DND-41 (cell line): ENCODE measurements around the gene DNAAF5.

ENCODE experiments used
- ATAC-seq: fragments of 200-7000 bp; cut with Tn5 transposase; 3 replicates; pipeline ENCODE4 v1.9.1; 2021; ENCODE audit warnings: low read depth; ENCODE audit not compliant: insufficient read depth
- DNase-seq: peaks from one replicate; pipeline ENCODE4 v3.0.0-alpha.2; 2020
- H2AFZ ChIP-seq: 2 replicates; pipeline ENCODE4 v1.6.0; 2012; ENCODE audit warnings: low read depth, low read length
- H3K27ac ChIP-seq: 2 replicates; pipeline ENCODE4 v1.5.1; 2012; ENCODE audit warnings: low read length, inconsistent platforms
- H3K27me3 ChIP-seq: fragments of 200-600 bp; sonication (generic); 2 replicates; pipeline ENCODE4 v1.6.0; 2012; ENCODE audit warnings: low read length, mild to moderate bottlenecking, inconsistent platforms; ENCODE audit not compliant: insufficient read depth, poor library complexity
- H3K36me3 ChIP-seq: 2 replicates; pipeline ENCODE4 v1.5.1; 2012; ENCODE audit warnings: low read length, inconsistent platforms; ENCODE audit not compliant: insufficient read depth
- H3K4me1 ChIP-seq: 2 replicates; pipeline ENCODE4 v1.5.1; 2012; ENCODE audit warnings: mild to moderate bottlenecking, low read length; ENCODE audit not compliant: insufficient read depth
- H3K4me2 ChIP-seq: 2 replicates; pipeline ENCODE4 v1.6.0; 2012; ENCODE audit warnings: mild to moderate bottlenecking, moderate library complexity, low read length, inconsistent platforms; ENCODE audit not compliant: insufficient read depth
- H3K4me3 ChIP-seq, 2 experiments: fragments of 200-600 bp in 1 of 2; shearing (Covaris generic) in 1 of 2; 2 replicates each; pipeline ENCODE4 v1.5.1; 2012 to 2016; ENCODE audit warnings: inconsistent platforms in 2 of 2, low read length in 2 of 2, mild to moderate bottlenecking in 2 of 2, low read depth in 1 of 2, moderate library complexity in 1 of 2
- H3K79me2 ChIP-seq: 2 replicates; pipeline ENCODE4 v1.6.0; 2012; ENCODE audit warnings: low read length, inconsistent platforms; ENCODE audit not compliant: insufficient read depth
- H3K9ac ChIP-seq: 2 replicates; pipeline ENCODE4 v1.6.0; 2012; ENCODE audit warnings: low read depth, mild to moderate bottlenecking, inconsistent platforms, low read length, moderate library complexity
- H3K9me3 ChIP-seq: 2 replicates; pipeline ENCODE4 v1.5.1; 2012; ENCODE audit warnings: low read length, moderate library complexity, mild to moderate bottlenecking, inconsistent platforms; ENCODE audit not compliant: insufficient read depth, severe bottlenecking
- H4K20me1 ChIP-seq: 2 replicates; pipeline ENCODE4 v1.6.0; 2012; ENCODE audit warnings: low read length; ENCODE audit not compliant: insufficient read depth
- CTCF ChIP-seq: IDR thresholded peaks from 2 replicates; pipeline ENCODE4 v1.5.1; 2012; ENCODE audit warnings: borderline replicate concordance, low read length, moderate library complexity, mild to moderate bottlenecking; ENCODE audit not compliant: poor library complexity, severe bottlenecking; ENCODE audit errors: extremely low read depth
- EZH2 ChIP-seq: IDR thresholded peaks from 3 replicates; pipeline ENCODE4 v1.6.1; 2012; ENCODE audit warnings: borderline replicate concordance, low read depth, mild to moderate bottlenecking, moderate library complexity, low read length, inconsistent platforms; ENCODE audit not compliant: severe bottlenecking

DNAAF5 gene

GRCh38 chr7:781936-782529 is 55.5 kb downstream of the DNAAF5 start:
- Histone ChIP-seq H3K9ac (no peak overlapping the region), H3K9me3 (no peaks in the 10 kb centered on the region), H3K36me3 (peaks cover 86% of the 10 kb centered on the region), H2AFZ (no peak overlapping the region), H3K27ac (no peak overlapping the region), H4K20me1 (peaks cover 9% of the 10 kb centered on the region; the same call in 1 of the 2 replicates), H3K79me2 (no peaks in the 10 kb centered on the region), H3K4me3 (no peak overlapping the region), H3K4me1 (no peaks in the 10 kb centered on the region), H3K27me3 (no peaks in the 10 kb centered on the region), H3K4me2 (no peak overlapping the region)
- ATAC-seq (no peak), DNase-seq (no peak)
- TF ChIP-seq CTCF: no peak
- no peak for TF ChIP-seq EZH2

- TF ChIP-seq EZH2 (no peak), CTCF (no peak)
- Histone ChIP-seq H3K27me3 (no peaks in the 10 kb centered on the region), H3K4me3 (no peak overlapping the region), H3K4me2 (no peak overlapping the region), H3K4me1 (no peaks in the 10 kb centered on the region), H3K27ac (no peak overlapping the region), H3K9me3 (no peaks in the 10 kb centered on the region), H4K20me1 (peaks cover 9% of the 10 kb centered on the region; the same call in 1 of the 2 replicates), H3K79me2 (no peaks in the 10 kb centered on the region), H3K9ac (no peak overlapping the region), H2AFZ (no peak overlapping the region), H3K36me3 (peaks cover 83% of the 10 kb centered on the region)
- DNase-seq (no peak), ATAC-seq (no peak)
Observed at GRCh38 chr7:782718-783449, 56.4 kb downstream of the DNAAF5 start.

- Histone ChIP-seq H3K36me3 (peaks cover 77% of the 10 kb centered on the region), H3K9ac (no peak overlapping the region), H3K9me3 (no peaks in the 10 kb centered on the region), H3K4me2 (no peak overlapping the region), H3K4me3 (no peak overlapping the region), H4K20me1 (peaks cover 9% of the 10 kb centered on the region; the same call in 1 of the 2 replicates), H3K27ac (no peak overlapping the region), H3K27me3 (no peaks in the 10 kb centered on the region), H3K4me1 (no peaks in the 10 kb centered on the region), H3K79me2 (no peaks in the 10 kb centered on the region), H2AFZ (no peak overlapping the region)
- no peak for ATAC-seq
- TF ChIP-seq CTCF (no peak), EZH2 (no peak)
- DNase-seq: no peak
Observed at GRCh38 chr7:783556-784490, 57.3 kb downstream of the DNAAF5 start.
